Measurements from ENCODE around the gene XIRP1. TPM values are rescaled to one million over a fixed set of nuclear protein-coding genes. Genes with fewer than 3 reads are reported as not detected.

XIRP1 gene
- total and polyA plus RNA-seq, 2 experiments from 2014 or later, result not detected

GRCh38 chr3:39186692-39187151 lies 5.7 kb downstream of the XIRP1 start:
- H3K79me2 ChIP-seq (replicated peaks; ENCODE audit: insufficient read depth), result no peaks in the 10 kb centered on the region
- TF ChIP-seq ZNF114 (CRISPR knock-in tag; IDR thresholded peaks at IDR 0.05) (no peak), JUNB (IDR thresholded peaks at IDR 0.05; ENCODE audit: unreplicated experiment) (no peak), EZH2phosphoT487 (IDR thresholded peaks at IDR 0.05; ENCODE audit: unreplicated experiment) (no peak), ZNF331 (CRISPR knock-in tag; IDR thresholded peaks at IDR 0.05; ENCODE audit: low read depth) (no peak), NANOG (IDR thresholded peaks at IDR 0.05; ENCODE audit: borderline replicate concordance) (no peak), REST (IDR thresholded peaks at IDR 0.05; ENCODE audit: unreplicated experiment) (no peak)
- no peaks in the 10 kb centered on the region for H4K20me1 ChIP-seq (replicated peaks; ENCODE audit: insufficient read depth)
- no peaks in the 10 kb centered on the region for H3K27me3 ChIP-seq (ENCODE audit: insufficient read depth)
- H3K4me2 ChIP-seq, result no peak overlapping the region
- peaks cover 5% of the 10 kb centered on the region for H3F3A ChIP-seq (replicated peaks; ENCODE audit: low read depth)
- H3K4me3 Mint-ChIP-seq, result no peak overlapping the region
- no peak overlapping the region for H3K27ac Mint-ChIP-seq
- no peaks in the 10 kb centered on the region for H3K36me3 ChIP-seq (ENCODE audit: insufficient read depth)
- peaks cover 2% of the 10 kb centered on the region; the same call in 1 of the 2 replicates for H3K9me2 ChIP-seq (ENCODE audit: insufficient read depth)
- no peak overlapping the region for H2AFZ ChIP-seq
- no peak overlapping the region for H3K27ac ChIP-seq (ENCODE audit: low read depth)
- H3K4me1 ChIP-seq (ENCODE audit: insufficient read depth), result peaks cover 8% of the 10 kb centered on the region
- H3K36me3 Mint-ChIP-seq (ENCODE audit: low read depth), result no peaks in the 10 kb centered on the region
- peaks cover 7% of the 10 kb centered on the region for H3K4me1 Mint-ChIP-seq
- H3K4me3 ChIP-seq, result no peak overlapping the region
- no peaks in the 10 kb centered on the region for H3K9me3 Mint-ChIP-seq
- DNase-seq (ENCODE audit: low spot score) (no peak), ATAC-seq (no peak)
- H3K27me3 Mint-ChIP-seq (ENCODE audit: insufficient read depth, low read depth, poor library complexity), result peaks cover 23% of the 10 kb centered on the region

GRCh38 chr3:39185959-39186691 lies 6.3 kb downstream of the XIRP1 start:
- no peaks in the 10 kb centered on the region for H3K79me2 ChIP-seq (replicated peaks; ENCODE audit: insufficient read depth)
- Mint-ChIP-seq H3K27ac (no peak overlapping the region), H3K9me3 (no peaks in the 10 kb centered on the region), H3K4me3 (no peak overlapping the region), H3K4me1 (peaks cover 9% of the 10 kb centered on the region), H3K27me3 (ENCODE audit: insufficient read depth, low read depth, poor library complexity) (peaks cover 23% of the 10 kb centered on the region), H3K36me3 (ENCODE audit: low read depth) (no peaks in the 10 kb centered on the region)
- DNase-seq (ENCODE audit: low spot score) (no peak), ATAC-seq (no peak)
- H3K27ac ChIP-seq (ENCODE audit: low read depth), result no peak overlapping the region
- no peak overlapping the region for H3K4me2 ChIP-seq
- peaks cover 4% of the 10 kb centered on the region; the same call in 1 of the 2 replicates for H3K9me2 ChIP-seq (ENCODE audit: insufficient read depth)
- H4K20me1 ChIP-seq (replicated peaks; ENCODE audit: insufficient read depth), result no peaks in the 10 kb centered on the region
- H2AFZ ChIP-seq, result no peak overlapping the region
- H3F3A ChIP-seq (replicated peaks; ENCODE audit: low read depth), result peaks cover 6% of the 10 kb centered on the region
- H3K4me3 ChIP-seq, result no peak overlapping the region
- no peaks in the 10 kb centered on the region for H3K27me3 ChIP-seq (ENCODE audit: insufficient read depth)
- H3K36me3 ChIP-seq (ENCODE audit: insufficient read depth), result no peaks in the 10 kb centered on the region
- peaks cover 14% of the 10 kb centered on the region for H3K4me1 ChIP-seq (ENCODE audit: insufficient read depth)
- TF ChIP-seq ZNF114 (CRISPR knock-in tag; IDR thresholded peaks at IDR 0.05) (no peak), EZH2phosphoT487 (IDR thresholded peaks at IDR 0.05; ENCODE audit: unreplicated experiment) (no peak), POLR2AphosphoS5 (IDR thresholded peaks at IDR 0.05; ENCODE audit: low read depth) (no peak), CTCF (conservative IDR thresholded peaks at IDR 0.05; ENCODE audit: low read depth in 2 of 2) (no peak), EZH2 (IDR thresholded peaks at IDR 0.05; ENCODE audit: low read depth, unreplicated experiment) (no peak), ETS1 (IDR thresholded peaks at IDR 0.05) (no peak), CREB1 (CRISPR knock-in tag; IDR thresholded peaks at IDR 0.05; ENCODE audit: low read depth) (no peak)

Data from GM23338 (cell line).